Stimulated activated CD4-positive, alpha-beta T cell treated with anti-CD3 and anti-CD28 coated beads, TNF-alpha, amount 100 ng/mL, for 24 hours (primary cell): ENCODE results near the gene PRR7.

Source experiments
- DNase-seq, 3 experiments: peaks; one replicate each; pipeline ENCODE4 v3.0.0-alpha.2; 2020; ENCODE audit warnings: low read depth in 3 of 3

The PRR7 gene

GRCh38 chr5:177497292-177498012 lies 50.8 kb downstream of the PRR7 start, which contains the start of gene PDLIM7:
PDLIM7 (minus strand) TSS chr5:177497604; CDS start chr5:177496512, 1,092 bp downstream.
- peak; percentile 88 to 94 (median 90) for DNase-seq

DNA sequence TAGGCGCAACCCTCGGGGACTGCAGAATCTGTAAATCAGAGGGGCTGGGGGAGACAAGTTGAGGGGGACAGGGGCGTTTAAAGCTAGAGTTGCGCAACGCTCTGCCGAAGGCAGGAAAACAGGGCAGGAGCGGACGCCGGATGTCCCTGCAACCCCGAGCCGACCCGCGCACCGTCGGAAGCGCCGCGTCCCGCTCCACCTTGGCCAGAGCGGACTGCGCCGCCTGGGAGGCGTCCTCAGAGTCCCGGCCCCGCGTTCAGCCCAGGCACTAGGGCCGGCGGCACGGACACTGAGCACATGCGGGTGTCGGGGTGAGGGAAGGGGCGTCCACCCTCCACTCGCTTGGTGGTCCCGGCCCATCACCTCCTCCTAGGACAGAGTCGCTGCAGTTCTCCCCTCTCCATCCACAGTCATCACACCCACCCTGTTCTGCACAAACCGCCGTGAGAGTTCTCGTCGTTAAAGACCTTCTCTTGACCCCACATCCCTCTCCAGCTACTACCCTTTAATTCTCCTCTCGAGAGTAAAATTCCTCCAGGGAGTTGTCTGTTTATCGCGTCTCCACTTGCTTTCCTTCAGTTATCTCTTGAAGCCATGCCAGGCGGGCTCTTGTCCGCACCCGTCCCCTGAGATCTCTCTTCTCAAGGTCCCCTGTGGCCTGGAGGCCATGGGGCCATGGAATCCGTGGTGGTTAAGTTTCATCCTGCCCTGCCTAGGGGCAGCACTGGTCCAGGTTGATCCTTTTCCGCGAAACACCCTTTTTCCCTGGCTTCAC lies 51.6 kb downstream of the PRR7 start:
- DNase-seq, result no peak

GRCh38 chr5:177499842-177500241 lies 53.2 kb downstream of the PRR7 start:
- no peak for DNase-seq

GRCh38 chr5:177500685-177501522 lies 54.3 kb downstream of the PRR7 start:
- DNase-seq, result peak; percentile 73 to 85 (median 77)

- DNase-seq, result no peak
Observed at GRCh38 chr5:177501874-177502678, 55.5 kb downstream of the PRR7 start.

DNA sequence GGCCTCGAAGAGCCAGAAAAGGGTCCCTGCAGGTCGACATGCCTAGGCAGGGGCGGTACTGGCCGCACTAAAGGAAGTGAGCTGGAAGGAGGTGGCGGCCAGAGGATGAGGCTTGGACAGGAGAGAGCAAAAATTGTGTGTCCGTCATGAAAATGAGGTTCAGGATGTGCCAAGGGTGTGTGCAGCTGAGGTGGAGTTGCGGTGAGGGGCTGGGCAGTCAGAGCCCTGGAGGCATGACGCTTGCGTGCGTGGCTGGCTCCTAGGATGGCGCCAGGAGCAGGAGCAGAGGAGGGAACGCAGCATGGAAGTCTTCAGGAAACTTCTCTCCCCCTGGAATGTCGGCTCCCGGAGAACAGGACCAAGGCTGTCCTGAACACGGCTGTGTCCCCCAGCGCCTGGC lies 56.3 kb downstream of the PRR7 start:
- no peak for DNase-seq

- DNase-seq, result no peak
Observed at GRCh38 chr5:177503351-177504085, 56.9 kb downstream of the PRR7 start.

DNA sequence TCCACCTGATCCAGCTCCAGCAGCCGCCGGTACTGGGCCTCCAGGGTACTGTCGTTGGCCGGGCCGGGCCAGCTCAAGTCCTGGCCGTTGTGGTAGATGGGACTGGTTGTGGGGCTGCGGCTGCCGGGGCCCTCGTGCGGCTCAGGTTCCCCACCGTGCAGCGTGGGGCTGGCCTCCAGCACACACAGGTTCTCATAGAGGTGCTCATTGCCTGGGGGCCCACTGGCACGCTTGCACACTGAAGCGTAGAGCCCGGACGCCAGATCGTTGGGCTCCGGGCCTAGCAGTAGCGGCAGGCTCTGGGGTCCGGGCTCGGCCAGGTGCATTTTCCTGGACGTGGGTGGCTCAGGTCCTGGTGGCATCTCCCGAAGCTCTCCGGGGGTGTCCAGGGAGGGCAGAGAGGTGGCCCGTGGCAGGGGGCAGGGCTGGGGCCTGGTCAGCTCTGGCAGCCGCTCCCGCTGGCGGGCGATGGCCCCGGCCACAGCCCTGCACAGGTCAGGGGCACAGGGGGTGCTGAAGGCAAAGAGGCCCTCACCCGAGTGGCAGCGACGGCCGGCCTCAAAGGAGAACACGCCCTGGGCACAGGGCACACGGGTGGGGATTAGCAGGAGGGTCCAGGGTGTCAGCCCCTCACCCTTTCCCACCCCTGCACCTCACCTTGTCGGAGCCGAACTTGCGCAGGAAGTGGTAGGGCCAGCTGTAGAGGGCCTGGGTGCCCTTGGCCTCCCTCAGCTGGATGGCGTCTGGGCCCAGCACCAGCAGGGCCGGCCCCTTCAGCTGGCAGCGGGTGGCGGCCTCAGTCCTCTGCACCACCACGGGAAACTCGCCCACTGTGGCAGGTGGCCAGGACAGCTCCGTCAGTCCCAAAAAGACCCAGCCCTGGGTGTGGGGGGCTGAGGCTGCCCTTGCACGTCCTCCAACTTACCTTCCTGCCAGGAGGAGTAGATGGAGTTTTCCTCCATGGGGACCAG lies 57.8 kb downstream of the PRR7 start:
- no peak for DNase-seq

- DNase-seq, result no peak
Observed at GRCh38 chr5:177505075-177505474, 58.5 kb downstream of the PRR7 start.
